AG09319 (cell line): ENCODE data around the gene AMIGO1.
A peak's percentile ranks its signal among the peaks of the same experiment; 100 is the strongest.

ENCODE experiments used
- DNase-seq: peaks from one replicate; pipeline ENCODE4 v3.0.0-alpha.2; 2010; ENCODE audit warnings: low read depth; ENCODE audit errors: extremely low read depth
- TF ChIP-seq, protein P1 (sequence below): IDR thresholded peaks from 2 replicates; pipeline ENCODE4 v1.5.1; 2011; ENCODE audit warnings: low read depth, mild to moderate bottlenecking, inconsistent platforms, low read length, moderate library complexity

Gene AMIGO1

DNA sequence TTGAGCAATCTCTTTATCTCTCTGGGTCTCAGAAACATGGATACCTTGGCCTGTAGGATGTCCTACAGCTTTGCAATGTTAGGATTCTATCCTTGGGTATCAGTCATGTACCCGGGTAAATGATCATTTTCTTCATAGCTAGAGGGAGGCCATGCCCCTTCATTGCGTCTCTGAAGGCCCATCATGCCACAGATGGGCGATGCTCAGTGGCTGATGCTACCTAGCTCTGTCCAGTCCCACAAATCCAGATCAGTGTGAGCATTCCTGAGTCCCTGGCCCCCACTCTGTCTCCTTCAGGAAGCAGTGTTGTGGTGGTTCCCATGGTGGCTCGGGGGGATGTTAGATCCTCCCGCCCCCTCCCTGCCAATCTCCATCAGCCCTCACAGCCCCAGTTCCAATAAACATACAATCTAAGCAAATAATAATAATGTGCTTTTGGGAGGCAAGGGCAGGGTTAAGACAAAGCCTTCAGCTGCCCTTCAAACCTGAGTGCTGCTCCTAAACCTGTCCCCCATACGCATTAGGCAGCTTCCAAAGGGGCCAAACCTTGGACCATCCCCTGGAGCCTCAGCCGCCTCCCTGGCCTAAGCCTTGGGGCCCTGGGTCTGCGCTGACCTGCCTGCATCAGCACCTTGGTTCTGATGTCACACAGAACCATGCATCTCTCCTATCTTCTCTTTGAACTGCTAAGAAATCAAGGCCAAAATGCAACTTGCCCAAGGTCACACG lies 29.5 kb upstream of the AMIGO1 start:
- TF ChIP-seq, protein P1, sequence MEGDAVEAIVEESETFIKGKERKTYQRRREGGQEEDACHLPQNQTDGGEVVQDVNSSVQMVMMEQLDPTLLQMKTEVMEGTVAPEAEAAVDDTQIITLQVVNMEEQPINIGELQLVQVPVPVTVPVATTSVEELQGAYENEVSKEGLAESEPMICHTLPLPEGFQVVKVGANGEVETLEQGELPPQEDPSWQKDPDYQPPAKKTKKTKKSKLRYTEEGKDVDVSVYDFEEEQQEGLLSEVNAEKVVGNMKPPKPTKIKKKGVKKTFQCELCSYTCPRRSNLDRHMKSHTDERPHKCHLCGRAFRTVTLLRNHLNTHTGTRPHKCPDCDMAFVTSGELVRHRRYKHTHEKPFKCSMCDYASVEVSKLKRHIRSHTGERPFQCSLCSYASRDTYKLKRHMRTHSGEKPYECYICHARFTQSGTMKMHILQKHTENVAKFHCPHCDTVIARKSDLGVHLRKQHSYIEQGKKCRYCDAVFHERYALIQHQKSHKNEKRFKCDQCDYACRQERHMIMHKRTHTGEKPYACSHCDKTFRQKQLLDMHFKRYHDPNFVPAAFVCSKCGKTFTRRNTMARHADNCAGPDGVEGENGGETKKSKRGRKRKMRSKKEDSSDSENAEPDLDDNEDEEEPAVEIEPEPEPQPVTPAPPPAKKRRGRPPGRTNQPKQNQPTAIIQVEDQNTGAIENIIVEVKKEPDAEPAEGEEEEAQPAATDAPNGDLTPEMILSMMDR, result no peak
- no peak for DNase-seq

DNA sequence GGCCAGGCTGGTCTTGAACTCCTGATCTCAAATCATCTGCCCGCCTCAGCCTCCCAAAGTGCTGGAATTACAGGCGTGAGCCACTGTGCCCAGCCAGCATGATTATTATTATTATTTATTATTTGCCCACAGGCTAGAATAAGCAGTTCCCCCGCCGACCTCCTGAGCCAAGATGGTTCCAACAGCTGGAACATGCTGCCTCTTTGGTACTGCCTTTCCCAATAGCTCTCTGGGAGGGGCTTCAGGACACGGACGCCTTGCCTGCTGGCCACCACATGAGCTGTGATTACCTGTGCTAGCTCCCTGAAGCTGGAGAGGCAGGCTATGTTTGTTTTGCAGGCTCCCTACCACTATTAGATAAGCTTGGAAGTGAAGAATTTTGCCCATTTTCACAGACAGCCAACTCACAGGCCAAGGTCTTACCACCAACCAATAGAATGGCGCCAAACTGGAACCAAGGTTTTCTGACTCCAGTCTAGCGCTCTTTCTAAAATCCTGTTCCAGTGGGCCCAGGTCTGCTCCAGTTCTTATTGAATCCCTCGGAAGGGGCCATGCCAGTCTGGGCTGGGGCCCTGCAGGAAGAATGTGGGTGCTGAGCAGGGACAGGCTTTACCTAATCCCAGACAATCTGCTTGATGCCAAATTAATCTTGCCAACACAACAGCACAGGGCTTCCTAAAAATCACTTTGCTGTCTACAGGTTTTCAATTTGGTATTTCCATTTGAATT lies 28.1 kb upstream of the AMIGO1 start:
- TF ChIP-seq, protein P1, result no peak
- DNase-seq, result no peak

DNA sequence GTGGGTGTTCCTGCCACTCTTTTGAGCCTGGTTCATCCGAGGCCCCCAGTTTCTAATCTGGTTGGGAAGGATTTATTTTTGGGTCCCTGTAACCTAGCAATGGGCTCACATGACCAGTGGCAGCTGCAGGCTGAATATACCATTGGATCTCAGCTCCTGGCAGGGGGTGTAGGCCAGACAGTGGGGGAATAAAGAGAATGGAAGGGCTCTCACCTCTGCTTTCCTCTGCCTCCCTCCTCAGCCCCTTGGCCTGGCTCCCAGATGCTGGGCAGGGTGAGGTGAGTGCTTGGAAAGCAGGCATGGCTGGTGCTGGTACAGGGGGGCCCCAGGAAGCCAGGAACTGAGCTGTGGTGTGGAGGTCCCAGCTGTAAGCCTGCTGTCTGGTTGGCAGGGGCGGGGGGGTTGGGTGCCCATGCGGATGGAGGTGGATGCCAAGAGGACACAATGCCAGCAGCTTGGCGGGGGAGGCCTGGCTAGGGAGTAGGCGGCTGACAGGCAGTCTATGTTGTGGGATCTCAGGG lies 26.5 kb upstream of the AMIGO1 start:
- TF ChIP-seq, protein P1, result no peak
- no peak for DNase-seq

DNA sequence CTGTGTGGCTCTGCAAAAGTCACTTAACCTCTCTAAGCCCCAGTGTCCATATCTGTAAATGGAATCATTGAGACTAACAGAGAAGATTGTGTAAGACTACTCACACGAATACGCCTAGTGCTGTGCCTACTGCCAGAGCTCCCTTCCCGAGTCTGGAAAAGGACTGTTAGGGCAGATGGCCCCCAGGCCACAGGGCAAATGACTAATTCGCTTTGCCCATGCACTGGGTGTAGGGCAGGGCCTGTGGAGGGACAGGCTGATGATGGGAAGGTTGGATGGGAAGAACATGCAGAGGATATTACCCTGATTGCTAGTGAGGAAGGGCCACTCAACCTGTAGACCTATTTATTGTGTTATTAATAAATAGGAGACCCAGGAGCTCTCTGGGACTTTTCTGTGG lies 26.0 kb upstream of the AMIGO1 start:
- DNase-seq, result no peak
- TF ChIP-seq, protein P1, result no peak

DNA sequence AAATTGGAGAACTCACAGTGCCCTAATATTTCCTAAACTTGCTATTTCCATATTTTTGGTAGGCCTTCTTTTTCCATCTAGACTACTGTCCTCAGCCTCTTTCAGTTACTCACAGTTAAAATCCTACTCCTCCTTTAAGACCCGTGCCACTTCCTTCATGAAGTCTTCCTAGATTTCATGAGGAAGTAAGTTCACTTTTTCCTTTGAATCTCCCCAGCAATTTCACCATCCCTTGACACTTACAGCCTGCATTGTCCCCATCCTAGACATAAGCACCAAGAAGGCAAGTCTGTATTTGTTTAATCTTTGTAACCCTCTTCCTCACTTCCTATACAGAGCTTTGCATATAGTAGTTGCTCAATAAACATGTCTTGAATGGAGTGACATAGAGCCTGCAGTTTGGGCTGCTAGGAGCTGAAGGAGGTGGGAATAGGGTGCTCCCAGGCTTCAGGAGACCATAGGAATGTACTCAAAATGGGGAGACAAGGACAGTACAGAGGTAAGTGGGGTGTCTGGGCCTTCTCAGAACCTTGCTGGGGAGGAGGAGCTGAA lies 24.9 kb upstream of the AMIGO1 start:
- DNase-seq, result no peak
- TF ChIP-seq, protein P1, result no peak

DNA sequence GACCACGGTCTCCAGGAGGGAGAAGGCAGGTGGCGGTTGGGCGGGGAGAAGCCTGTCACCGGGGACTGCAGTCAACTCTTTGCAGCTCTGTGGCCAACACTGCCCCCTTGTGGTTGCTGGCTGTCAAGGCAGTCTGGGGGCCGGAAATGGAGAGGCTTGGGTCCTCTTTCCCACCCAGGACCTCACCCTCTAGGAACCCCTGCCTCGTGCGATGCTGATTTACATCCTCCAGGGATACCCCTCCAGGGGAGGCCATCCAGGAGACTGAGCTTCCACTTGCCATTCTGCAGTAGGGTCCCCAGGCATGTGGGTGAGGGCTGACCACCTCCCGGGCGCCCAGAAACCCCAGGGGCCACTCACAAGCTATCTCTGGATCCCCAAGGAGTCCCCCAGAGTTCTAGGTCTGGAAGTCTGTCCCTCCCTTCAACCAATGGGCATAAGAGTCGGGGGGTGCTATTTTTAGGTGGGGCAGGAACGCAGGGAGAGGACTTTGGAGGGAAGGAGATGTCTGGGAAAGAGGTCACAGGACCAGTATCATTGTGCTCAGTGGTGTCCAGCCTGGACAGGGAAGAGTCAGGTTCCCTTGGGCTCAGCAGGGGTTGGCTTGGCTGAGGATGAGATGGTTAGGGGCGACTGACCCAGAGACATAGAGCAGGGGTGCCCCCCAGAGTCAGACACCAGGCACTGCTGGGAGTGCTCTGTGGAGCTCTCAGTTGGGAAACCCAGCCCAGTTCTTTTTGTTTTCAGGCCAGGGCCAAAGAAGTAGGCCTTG lies 23.0 kb upstream of the AMIGO1 start:
- peak; percentile 56 for DNase-seq
- TF ChIP-seq, protein P1, result peak; percentile 93
